ENCODE data around the gene WDR27.

WDR27 gene

DNA sequence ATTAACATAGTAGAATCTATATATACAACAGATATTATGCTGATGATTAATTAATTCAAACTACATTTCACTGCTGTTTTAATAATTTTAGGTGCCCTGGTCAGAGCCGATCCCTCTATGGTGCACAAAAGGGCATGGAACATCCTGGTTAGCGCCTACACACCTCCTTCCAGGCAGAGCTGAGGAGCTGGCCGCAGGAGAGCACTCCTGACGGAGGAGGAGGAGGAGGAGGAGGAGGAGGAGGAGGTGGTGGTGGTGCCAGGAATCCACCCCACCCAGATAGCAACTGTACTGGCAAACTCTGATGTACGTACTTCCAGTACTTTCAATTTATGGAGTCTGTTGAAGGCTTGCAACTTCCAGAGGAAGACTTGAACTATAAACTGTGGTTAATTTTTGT lies 244.1 kb downstream of the WDR27 start:
- no peak for TF ChIP-seq CTCF (IDR thresholded peaks at IDR 0.05)
- no peak overlapping the region for H3K4me3 ChIP-seq
- no peak for DNase-seq (ENCODE audit: low spot score)
- H3K27ac ChIP-seq: no peak overlapping the region

GRCh38 chr6:169456840-169457239 lies 245.0 kb downstream of the WDR27 start:
- Histone ChIP-seq H3K4me3 (no peak overlapping the region), H3K27ac (no peak overlapping the region)
- DNase-seq (ENCODE audit: low spot score): no peak
- TF ChIP-seq CTCF (IDR thresholded peaks at IDR 0.05): no peak

GRCh38 chr6:169455470-169455869 lies 246.4 kb downstream of the WDR27 start:
- TF ChIP-seq CTCF (IDR thresholded peaks at IDR 0.05): no peak
- Histone ChIP-seq H3K4me3 (no peak overlapping the region), H3K27ac (no peak overlapping the region)
- no peak for DNase-seq (ENCODE audit: low spot score)

DNA sequence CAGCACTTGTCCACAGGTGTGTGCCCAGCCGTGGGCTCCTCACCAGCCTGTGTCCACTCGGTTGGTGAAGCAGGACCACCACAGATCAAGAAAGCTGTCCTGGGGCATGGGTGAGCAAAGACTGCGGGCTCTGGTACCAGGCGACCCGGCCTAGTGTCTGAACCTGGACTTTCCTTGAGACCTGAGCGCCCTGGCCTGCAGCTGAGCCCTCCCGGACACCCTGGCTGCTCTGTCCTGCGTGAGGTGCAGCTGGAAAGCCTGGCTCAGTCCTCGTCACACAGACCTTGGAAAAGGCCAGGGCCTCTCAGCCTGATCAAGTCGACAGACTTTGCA lies 247.0 kb downstream of the WDR27 start:
- TF ChIP-seq CTCF (IDR thresholded peaks at IDR 0.05): no peak

DNA sequence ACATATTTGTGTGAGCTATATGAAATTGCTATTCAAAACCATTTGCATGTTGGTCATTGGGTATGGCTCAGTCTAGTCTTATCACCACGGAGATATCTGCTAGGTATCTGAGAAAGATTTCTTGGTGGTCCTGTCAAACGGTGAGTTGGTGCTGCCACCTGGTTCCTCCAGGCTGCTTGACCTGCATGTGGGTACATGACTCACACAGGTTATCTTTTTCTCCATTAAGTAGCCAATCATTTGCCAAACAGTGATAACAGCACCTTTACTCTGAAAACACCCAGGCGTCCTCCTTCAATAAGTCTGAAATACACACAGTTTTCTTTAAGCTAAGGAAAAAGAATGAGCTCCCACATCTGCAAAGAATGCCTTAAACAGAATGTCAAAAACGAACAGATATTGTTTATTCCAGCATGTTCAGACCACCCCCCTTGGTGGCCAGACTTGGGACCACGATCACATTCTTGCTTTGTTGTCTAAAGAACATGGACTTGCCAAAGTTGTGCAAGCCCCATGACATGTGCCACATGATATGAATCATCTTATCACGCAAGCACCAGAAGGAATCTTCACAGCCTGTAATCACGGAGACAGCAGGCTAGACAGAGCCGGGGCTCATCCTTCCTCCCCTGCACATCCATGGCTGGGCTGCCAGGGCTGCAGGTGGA lies 247.5 kb downstream of the WDR27 start:
- no peak for TF ChIP-seq CTCF (IDR thresholded peaks at IDR 0.05)
- no peak for DNase-seq (ENCODE audit: low spot score)
- Histone ChIP-seq H3K4me3 (no peak overlapping the region), H3K27ac (no peak overlapping the region)

More for the DNA sequence above, 247.0 kb downstream of the WDR27 start:
- H3K4me3 ChIP-seq: no peak overlapping the region
- no peak overlapping the region for H3K27ac ChIP-seq
- no peak for DNase-seq (ENCODE audit: low spot score)

GRCh38 chr6:169452869-169453620 lies 248.8 kb downstream of the WDR27 start:
- DNase-seq (ENCODE audit: low spot score): no peak
- TF ChIP-seq CTCF (IDR thresholded peaks at IDR 0.05): no peak
- Histone ChIP-seq H3K4me3 (peak overlapping the region; percentile 62), H3K27ac (peak overlapping the region; percentile 83 to 89)
